Measurements from ENCODE around the gene TPP2.

TPP2 gene

DNA sequence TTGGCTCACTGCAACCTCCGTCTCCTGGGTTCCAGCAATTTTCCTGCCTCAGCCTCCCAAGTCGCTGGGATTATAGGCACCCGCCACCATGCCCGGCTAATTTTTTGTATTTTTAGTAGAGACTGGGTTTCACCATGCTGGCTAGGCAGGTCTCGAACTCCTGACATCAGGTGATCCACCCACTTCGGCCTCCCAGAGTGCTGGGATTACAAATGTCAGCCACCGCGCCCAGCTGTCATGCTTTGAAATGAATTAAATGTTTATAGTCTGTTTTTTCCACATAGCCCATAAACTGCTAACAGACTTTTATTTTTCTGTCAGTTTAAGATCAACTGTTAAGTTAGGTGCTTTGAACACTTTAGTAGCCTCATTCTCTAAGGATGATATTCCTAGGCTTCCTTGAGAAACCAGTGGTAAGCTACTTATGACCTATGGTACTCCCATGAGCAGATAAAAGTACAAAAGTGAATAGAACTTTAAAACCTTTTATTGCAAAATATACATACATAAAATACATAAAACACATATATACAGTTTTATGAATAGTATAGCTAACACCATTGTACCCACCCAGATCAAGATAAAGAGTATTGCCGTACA lies 13.6 kb downstream of the TPP2 start:
- H3K4me3 ChIP-seq (ENCODE audit: severe bottlenecking): no peak overlapping the region
- TF ChIP-seq CTCF (IDR thresholded peaks at IDR 0.05; ENCODE audit: poor library complexity, severe bottlenecking): no peak
- peaks cover 85% of the 10 kb centered on the region for H3K36me3 ChIP-seq (ENCODE audit: low read depth)
- DNase-seq (ENCODE audit: low spot score): no peak
- H3K9me3 ChIP-seq (ENCODE audit: severe bottlenecking): no peaks in the 10 kb centered on the region
- H3K27ac ChIP-seq (ENCODE audit: poor library complexity, severe bottlenecking): no peak overlapping the region
- H3K27me3 ChIP-seq (ENCODE audit: insufficient read depth, poor library complexity, severe bottlenecking): no peaks in the 10 kb centered on the region
- no peak for ATAC-seq (ENCODE audit: low read depth)
- H3K4me1 ChIP-seq (ENCODE audit: insufficient read depth, poor library complexity, severe bottlenecking): no peaks in the 10 kb centered on the region

DNA sequence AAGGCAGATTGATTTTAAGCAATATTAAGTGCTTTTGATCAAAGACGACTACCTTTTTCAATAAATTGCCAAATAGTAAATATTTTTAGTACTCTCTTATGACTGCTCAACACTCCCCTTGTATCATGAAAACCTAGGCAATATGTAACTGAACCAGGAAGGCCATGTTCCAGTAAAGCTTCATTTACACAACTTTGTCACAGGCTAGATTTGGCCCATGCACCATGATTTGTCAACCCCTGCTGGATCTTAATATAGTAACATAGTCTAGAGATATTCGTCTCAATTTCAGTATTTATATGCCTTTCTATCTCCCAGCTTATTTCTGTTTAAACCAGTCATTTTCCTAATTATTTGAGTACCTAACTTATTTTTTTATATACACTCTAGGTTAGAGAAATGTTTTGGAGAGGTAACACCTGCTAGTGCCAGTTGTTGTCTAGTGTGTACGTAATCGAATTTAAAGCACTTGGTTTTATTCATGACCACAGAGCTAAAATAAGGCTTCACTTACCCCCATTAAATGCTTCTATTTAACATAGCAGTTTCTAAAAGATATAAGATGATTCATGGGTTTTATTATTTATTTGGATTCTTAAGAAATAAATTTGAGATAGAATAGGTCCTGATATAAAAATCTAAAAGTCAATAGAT lies 21.0 kb downstream of the TPP2 start:
- H3K9me3 ChIP-seq (ENCODE audit: severe bottlenecking): no peaks in the 10 kb centered on the region
- no peaks in the 10 kb centered on the region for H3K27me3 ChIP-seq (ENCODE audit: insufficient read depth, poor library complexity, severe bottlenecking)
- no peak for TF ChIP-seq CTCF (IDR thresholded peaks at IDR 0.05; ENCODE audit: poor library complexity, severe bottlenecking)
- no peak overlapping the region for H3K27ac ChIP-seq (ENCODE audit: poor library complexity, severe bottlenecking)
- H3K4me3 ChIP-seq (ENCODE audit: severe bottlenecking): no peak overlapping the region
- H3K36me3 ChIP-seq (ENCODE audit: low read depth): peaks cover 88% of the 10 kb centered on the region
- no peaks in the 10 kb centered on the region for H3K4me1 ChIP-seq (ENCODE audit: insufficient read depth, poor library complexity, severe bottlenecking)
- ATAC-seq (ENCODE audit: low read depth): no peak
- DNase-seq (ENCODE audit: low spot score): no peak

DNA sequence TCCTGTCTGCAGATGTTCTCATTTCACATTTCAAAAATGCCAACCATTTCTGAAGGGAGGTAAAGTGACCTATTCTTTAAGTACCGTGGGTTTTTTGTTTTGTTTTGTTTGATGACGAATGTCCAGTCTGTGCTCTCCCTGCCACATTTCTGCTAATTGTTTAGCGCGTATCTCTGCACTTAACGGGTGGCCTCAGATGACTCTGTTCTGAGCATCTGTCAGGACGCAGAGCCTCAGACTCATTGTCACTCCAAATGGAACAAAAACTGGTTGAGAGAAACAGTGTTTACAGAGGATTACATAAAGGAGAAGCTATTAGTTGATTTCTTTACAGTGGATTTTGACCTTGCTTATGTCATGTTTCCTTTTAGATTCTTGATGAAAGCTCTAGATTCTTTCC lies 23.7 kb downstream of the TPP2 start:
- no peak for TF ChIP-seq CTCF (IDR thresholded peaks at IDR 0.05; ENCODE audit: poor library complexity, severe bottlenecking)
- Histone ChIP-seq H3K9me3 (ENCODE audit: severe bottlenecking) (no peaks in the 10 kb centered on the region), H3K4me1 (ENCODE audit: insufficient read depth, poor library complexity, severe bottlenecking) (no peaks in the 10 kb centered on the region), H3K27ac (ENCODE audit: poor library complexity, severe bottlenecking) (no peak overlapping the region), H3K27me3 (ENCODE audit: insufficient read depth, poor library complexity, severe bottlenecking) (no peaks in the 10 kb centered on the region), H3K4me3 (ENCODE audit: severe bottlenecking) (no peak overlapping the region), H3K36me3 (ENCODE audit: low read depth) (peaks cover 86% of the 10 kb centered on the region)
- ATAC-seq (ENCODE audit: low read depth) (no peak), DNase-seq (ENCODE audit: low spot score) (no peak)

GRCh38 chr13:102626928-102627327 lies 30.1 kb downstream of the TPP2 start:
- Histone ChIP-seq H3K4me1 (ENCODE audit: insufficient read depth, poor library complexity, severe bottlenecking) (no peaks in the 10 kb centered on the region), H3K27me3 (ENCODE audit: insufficient read depth, poor library complexity, severe bottlenecking) (no peaks in the 10 kb centered on the region), H3K9me3 (ENCODE audit: severe bottlenecking) (no peaks in the 10 kb centered on the region), H3K4me3 (ENCODE audit: severe bottlenecking) (no peak overlapping the region), H3K27ac (ENCODE audit: poor library complexity, severe bottlenecking) (no peak overlapping the region), H3K36me3 (ENCODE audit: low read depth) (peaks cover 89% of the 10 kb centered on the region)
- DNase-seq (ENCODE audit: low spot score) (no peak), ATAC-seq (ENCODE audit: low read depth) (no peak)
- TF ChIP-seq CTCF (IDR thresholded peaks at IDR 0.05; ENCODE audit: poor library complexity, severe bottlenecking): no peak

GRCh38 chr13:102628559-102628958 lies 31.8 kb downstream of the TPP2 start:
- ATAC-seq (ENCODE audit: low read depth) (no peak), DNase-seq (ENCODE audit: low spot score) (no peak)
- TF ChIP-seq CTCF (IDR thresholded peaks at IDR 0.05; ENCODE audit: poor library complexity, severe bottlenecking): no peak
- no peak overlapping the region for H3K27ac ChIP-seq (ENCODE audit: poor library complexity, severe bottlenecking)
- H3K4me3 ChIP-seq (ENCODE audit: severe bottlenecking): no peak overlapping the region
- H3K4me1 ChIP-seq (ENCODE audit: insufficient read depth, poor library complexity, severe bottlenecking): no peaks in the 10 kb centered on the region
- peaks cover 89% of the 10 kb centered on the region for H3K36me3 ChIP-seq (ENCODE audit: low read depth)
- no peaks in the 10 kb centered on the region for H3K9me3 ChIP-seq (ENCODE audit: severe bottlenecking)
- no peaks in the 10 kb centered on the region for H3K27me3 ChIP-seq (ENCODE audit: insufficient read depth, poor library complexity, severe bottlenecking)
